ENCODE data around the gene SEMA6A. TPM values are rescaled to one million over a fixed set of nuclear protein-coding genes. Genes with fewer than 3 reads are reported as not detected.

Gene SEMA6A
- total RNA-seq, 1 donor, result under 0.01 TPM

DNA sequence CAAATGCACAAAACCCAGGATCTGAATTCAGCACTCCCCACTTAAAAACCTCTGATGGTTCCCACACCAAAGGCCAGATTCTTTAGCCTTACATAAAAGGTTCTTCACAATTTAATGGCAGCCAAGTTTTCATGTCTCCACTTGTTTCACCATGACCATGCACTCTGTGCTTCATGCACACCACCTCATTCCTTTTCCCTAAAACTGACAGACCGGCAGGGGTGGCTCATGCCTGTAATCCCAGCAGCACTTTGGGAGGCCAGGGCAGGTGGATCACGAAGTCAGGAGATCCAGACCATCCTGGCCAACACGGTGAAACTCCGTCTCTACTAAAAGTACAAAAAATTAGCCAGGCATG, 150.4 kb downstream of the SEMA6A start:
- Histone ChIP-seq H3K79me2 (ENCODE audit: insufficient read depth, low read length) (no peaks in the 10 kb centered on the region), H3K27me3 (ENCODE audit: insufficient read depth, low read length) (no peaks in the 10 kb centered on the region), H3K9me3 (ENCODE audit: low read depth, low read length) (no peaks in the 10 kb centered on the region), H3K4me1 (ENCODE audit: insufficient read depth, low read length) (no peaks in the 10 kb centered on the region), H2AFZ (ENCODE audit: low read length) (no peak overlapping the region), H3K36me3 (ENCODE audit: insufficient read depth, low read length) (no peaks in the 10 kb centered on the region), H3K27ac (ENCODE audit: low read depth, low read length) (no peak overlapping the region), H4K20me1 (ENCODE audit: insufficient read depth, low read length) (no peaks in the 10 kb centered on the region), H3K4me3 (ENCODE audit: insufficient read depth, low read length) (no peak overlapping the region), H3K4me2 (ENCODE audit: insufficient read depth, low read length) (no peak overlapping the region)
- no peak for DNase-seq (ENCODE audit: insufficient read length, low spot score, missing footprints)
- TF ChIP-seq, protein P1, sequence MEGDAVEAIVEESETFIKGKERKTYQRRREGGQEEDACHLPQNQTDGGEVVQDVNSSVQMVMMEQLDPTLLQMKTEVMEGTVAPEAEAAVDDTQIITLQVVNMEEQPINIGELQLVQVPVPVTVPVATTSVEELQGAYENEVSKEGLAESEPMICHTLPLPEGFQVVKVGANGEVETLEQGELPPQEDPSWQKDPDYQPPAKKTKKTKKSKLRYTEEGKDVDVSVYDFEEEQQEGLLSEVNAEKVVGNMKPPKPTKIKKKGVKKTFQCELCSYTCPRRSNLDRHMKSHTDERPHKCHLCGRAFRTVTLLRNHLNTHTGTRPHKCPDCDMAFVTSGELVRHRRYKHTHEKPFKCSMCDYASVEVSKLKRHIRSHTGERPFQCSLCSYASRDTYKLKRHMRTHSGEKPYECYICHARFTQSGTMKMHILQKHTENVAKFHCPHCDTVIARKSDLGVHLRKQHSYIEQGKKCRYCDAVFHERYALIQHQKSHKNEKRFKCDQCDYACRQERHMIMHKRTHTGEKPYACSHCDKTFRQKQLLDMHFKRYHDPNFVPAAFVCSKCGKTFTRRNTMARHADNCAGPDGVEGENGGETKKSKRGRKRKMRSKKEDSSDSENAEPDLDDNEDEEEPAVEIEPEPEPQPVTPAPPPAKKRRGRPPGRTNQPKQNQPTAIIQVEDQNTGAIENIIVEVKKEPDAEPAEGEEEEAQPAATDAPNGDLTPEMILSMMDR (IDR thresholded peaks at IDR 0.05; ENCODE audit: extremely low read depth, low read depth, low read length), result no peak

DNA sequence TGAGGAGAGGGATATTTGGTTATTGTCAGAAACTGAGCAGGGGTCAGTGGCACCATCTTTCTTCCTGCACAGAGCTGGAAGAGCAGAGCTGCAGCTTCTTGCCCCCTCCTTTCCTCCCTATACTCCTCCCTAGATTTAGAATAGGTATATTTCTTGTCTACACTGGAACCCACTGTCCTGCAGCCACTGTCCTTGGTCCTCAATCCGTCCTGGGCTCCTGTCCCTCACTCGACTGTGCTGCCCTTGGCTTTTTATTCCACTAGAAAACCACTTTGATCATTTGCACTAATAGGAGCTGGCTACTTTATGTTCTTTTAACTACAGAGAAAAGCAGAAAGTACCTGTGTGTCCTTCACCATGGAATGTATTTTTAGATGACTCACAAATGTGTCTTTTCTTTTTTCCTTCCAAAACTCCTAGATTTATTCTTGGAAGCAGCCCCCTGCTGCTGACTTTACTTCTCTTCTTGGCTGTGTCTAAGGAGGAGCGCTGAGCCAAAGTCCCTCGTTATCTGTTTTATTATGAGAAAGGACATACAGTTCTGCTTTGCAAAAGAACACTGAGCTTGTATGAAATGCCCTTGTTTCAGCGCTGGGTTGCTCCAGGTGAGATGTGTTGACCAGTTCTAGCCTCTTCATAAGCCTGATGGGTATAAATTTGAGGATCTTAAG, 150.9 kb downstream of the SEMA6A start:
- H3K4me1 ChIP-seq (ENCODE audit: insufficient read depth, low read length), result no peaks in the 10 kb centered on the region
- H2AFZ ChIP-seq (ENCODE audit: low read length), result no peak overlapping the region
- no peak overlapping the region for H3K4me2 ChIP-seq (ENCODE audit: insufficient read depth, low read length)
- H3K27ac ChIP-seq (ENCODE audit: low read depth, low read length), result no peak overlapping the region
- no peaks in the 10 kb centered on the region for H3K9me3 ChIP-seq (ENCODE audit: low read depth, low read length)
- H3K27me3 ChIP-seq (ENCODE audit: insufficient read depth, low read length), result no peaks in the 10 kb centered on the region
- no peak for DNase-seq (ENCODE audit: insufficient read length, low spot score, missing footprints)
- no peaks in the 10 kb centered on the region for H4K20me1 ChIP-seq (ENCODE audit: insufficient read depth, low read length)
- H3K36me3 ChIP-seq (ENCODE audit: insufficient read depth, low read length), result no peaks in the 10 kb centered on the region
- no peak overlapping the region for H3K4me3 ChIP-seq (ENCODE audit: insufficient read depth, low read length)
- TF ChIP-seq, protein P1 (IDR thresholded peaks at IDR 0.05; ENCODE audit: extremely low read depth, low read depth, low read length), result no peak
- H3K79me2 ChIP-seq (ENCODE audit: insufficient read depth, low read length), result no peaks in the 10 kb centered on the region

DNA sequence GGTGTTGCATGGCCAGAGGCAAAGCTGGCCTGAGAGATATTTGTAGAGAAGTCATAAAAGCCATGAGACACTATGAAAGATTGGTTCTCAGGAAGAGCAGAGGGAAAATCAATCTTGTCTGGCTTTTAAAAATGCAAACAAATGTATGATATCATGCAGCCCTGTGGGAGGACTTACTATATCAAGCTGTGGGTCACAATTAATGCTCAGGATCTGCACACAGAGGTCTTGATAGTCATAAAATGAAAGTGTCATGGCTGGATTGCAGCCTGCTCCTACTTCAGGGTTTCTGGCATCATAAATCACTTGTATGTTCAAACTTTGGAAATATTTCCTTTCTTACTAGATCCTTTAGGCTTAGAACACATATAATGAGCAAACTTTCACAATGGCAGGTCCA, 151.5 kb downstream of the SEMA6A start:
- H3K4me3 ChIP-seq (ENCODE audit: insufficient read depth, low read length), result no peak overlapping the region
- H3K79me2 ChIP-seq (ENCODE audit: insufficient read depth, low read length), result no peaks in the 10 kb centered on the region
- no peaks in the 10 kb centered on the region for H3K9me3 ChIP-seq (ENCODE audit: low read depth, low read length)
- H3K36me3 ChIP-seq (ENCODE audit: insufficient read depth, low read length), result no peaks in the 10 kb centered on the region
- no peaks in the 10 kb centered on the region for H4K20me1 ChIP-seq (ENCODE audit: insufficient read depth, low read length)
- H2AFZ ChIP-seq (ENCODE audit: low read length), result no peak overlapping the region
- TF ChIP-seq, protein P1 (IDR thresholded peaks at IDR 0.05; ENCODE audit: extremely low read depth, low read depth, low read length), result no peak
- no peak overlapping the region for H3K27ac ChIP-seq (ENCODE audit: low read depth, low read length)
- H3K4me1 ChIP-seq (ENCODE audit: insufficient read depth, low read length), result no peaks in the 10 kb centered on the region
- no peaks in the 10 kb centered on the region for H3K27me3 ChIP-seq (ENCODE audit: insufficient read depth, low read length)
- DNase-seq (ENCODE audit: insufficient read length, low spot score, missing footprints), result no peak
- H3K4me2 ChIP-seq (ENCODE audit: insufficient read depth, low read length), result no peak overlapping the region

DNA sequence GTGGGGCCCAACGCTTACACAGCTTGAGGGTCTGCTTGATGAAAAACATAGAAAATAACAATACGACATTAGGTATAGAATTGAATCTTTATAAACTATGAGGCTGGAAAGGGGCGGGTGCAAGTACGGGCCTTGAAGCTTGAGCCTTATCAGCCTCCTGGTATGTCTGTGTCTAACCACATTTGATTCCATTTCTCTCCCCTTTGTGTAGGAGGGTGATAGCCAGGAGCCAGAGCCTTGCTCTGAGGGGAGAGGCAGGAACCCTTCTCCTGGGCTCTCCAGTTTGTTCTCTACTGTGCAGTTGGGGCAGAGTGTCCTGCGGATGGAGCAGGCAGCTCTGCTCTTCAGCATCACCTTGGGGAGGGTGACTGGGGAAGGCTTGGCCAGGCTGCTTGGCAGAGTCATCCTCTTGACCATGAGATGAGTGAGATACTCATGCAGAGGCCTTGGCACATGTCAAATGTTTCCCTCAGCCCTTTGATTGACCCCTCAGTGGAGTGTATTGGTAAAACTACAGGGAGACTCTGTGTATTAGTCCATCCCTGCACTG, 153.5 kb downstream of the SEMA6A start:
- Histone ChIP-seq H2AFZ (ENCODE audit: low read length) (no peak overlapping the region), H3K36me3 (ENCODE audit: insufficient read depth, low read length) (no peaks in the 10 kb centered on the region), H3K27ac (ENCODE audit: low read depth, low read length) (no peak overlapping the region), H3K4me1 (ENCODE audit: insufficient read depth, low read length) (no peaks in the 10 kb centered on the region), H3K27me3 (ENCODE audit: insufficient read depth, low read length) (no peaks in the 10 kb centered on the region), H3K79me2 (ENCODE audit: insufficient read depth, low read length) (no peaks in the 10 kb centered on the region), H4K20me1 (ENCODE audit: insufficient read depth, low read length) (no peaks in the 10 kb centered on the region), H3K9me3 (ENCODE audit: low read depth, low read length) (no peaks in the 10 kb centered on the region), H3K4me3 (ENCODE audit: insufficient read depth, low read length) (no peak overlapping the region), H3K4me2 (ENCODE audit: insufficient read depth, low read length) (no peak overlapping the region)
- no peak for DNase-seq (ENCODE audit: insufficient read length, low spot score, missing footprints)
- TF ChIP-seq, protein P1 (IDR thresholded peaks at IDR 0.05; ENCODE audit: extremely low read depth, low read depth, low read length), result no peak

All from osteoblast (primary cell).